ENCODE data around the gene MT2A.
"Not testable (repeated sequence)": the region's sequence is repeated elsewhere in the genome, so short reads cannot be mapped to it uniquely, and the experiment has no call there.

MT2A gene

DNA sequence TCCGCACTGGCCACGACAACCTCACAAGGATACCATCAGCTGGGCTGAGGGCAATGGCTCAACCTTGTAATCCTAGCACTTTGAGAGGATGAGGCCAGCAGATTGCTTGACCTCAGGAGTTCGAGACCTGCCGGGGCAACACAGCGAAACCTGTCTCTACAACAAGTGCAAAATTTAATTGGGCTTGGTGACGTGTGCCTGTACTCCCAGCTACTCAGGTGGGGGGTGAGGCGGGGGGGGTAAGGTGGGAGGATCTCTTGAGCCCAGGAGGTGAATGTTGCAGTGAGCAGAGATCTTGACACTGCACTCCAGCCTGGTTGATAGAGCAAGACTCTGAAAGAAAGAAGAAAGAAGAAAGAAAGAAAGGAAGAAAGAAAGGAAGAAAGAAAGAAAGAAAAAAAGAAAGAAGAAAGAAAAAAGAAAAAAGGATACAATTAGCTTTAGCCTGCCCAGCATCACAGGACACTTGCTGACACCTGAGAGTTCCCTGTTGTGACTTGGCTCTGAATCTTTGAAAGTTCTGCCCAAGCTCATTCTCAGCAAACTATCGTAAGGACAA, 12.0 kb downstream of the MT2A start:
- no peak for DNase-seq (ENCODE audit: low read depth in 2 of 2)

DNA sequence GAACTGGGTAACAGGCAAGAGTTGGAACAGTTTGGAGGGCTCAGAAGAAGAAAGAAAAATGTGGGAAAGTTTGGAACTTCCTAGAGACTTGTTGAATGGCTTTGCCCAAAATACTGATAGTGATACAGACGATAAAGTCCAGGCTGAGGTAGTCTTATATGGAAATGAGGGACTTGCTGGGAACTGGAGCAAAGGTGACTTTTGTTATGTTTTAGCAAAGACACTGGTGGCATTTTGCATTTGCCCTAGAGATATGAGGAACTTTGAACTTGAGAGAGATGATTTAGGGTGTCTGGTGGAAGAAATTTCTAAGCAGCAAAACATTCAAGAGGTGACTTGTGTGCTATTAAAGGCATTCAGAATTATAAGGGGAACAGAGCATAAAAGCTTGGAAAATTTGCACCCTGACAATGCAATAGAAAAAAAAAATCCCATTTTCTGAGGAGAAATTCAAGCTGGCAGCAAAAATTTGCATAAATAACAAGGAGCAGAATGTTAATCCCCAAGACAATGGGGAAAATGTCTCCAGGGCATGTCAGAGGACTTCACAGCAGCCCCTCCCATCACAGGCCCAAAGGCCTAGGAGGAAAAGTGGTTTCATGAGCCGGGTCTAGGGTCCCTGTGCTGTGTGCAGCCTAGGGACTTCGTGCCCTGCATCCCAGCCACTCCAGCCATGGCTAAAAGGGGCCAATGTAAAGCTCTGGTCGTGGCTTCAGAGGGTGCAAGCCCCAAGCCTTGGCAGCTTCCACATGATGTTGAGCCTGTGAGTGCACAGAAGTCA, 13.5 kb downstream of the MT2A start:
- not testable (repeated sequence) for DNase-seq (ENCODE audit: low read depth in 2 of 2)

DNA sequence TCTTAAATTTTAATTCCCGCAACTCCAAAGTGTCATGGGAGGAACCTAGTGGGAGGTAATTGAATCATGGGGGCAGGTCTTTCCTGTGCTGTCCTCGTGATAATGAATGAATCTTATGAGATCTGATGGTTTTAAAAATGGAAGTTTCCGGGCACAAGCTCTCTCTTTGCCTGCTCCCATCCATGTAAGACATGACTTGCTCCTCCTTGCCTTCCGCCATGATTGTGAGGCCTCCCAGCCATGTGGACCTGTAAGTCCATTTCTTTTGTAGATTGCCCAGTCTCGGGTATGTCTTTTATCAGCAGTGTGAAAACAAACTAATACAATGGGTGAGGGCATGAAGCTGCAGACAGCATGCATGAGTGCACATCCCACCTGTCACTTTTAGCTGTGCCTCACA, 14.8 kb downstream of the MT2A start:
- DNase-seq (ENCODE audit: low read depth in 2 of 2) = not testable (repeated sequence)

DNA sequence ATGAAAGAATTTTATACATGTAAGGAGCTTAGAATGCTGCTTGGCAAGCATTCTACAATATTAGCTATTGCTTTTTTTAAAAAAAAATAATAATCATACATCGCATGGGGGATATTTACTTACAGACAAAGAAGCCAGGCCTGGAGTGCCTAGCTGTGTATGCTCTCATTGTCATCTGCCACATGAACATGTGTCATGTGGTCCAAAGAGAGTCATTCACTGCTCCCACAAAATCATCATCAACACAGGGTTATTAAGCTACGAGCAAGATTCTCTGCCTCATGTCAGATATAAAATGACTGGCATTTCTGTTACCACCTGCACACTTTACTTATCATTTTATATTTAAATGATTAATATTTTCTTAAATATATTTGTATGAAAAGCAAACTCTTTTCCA, 15.3 kb downstream of the MT2A start:
- no peak for DNase-seq (ENCODE audit: low read depth in 2 of 2)

DNA sequence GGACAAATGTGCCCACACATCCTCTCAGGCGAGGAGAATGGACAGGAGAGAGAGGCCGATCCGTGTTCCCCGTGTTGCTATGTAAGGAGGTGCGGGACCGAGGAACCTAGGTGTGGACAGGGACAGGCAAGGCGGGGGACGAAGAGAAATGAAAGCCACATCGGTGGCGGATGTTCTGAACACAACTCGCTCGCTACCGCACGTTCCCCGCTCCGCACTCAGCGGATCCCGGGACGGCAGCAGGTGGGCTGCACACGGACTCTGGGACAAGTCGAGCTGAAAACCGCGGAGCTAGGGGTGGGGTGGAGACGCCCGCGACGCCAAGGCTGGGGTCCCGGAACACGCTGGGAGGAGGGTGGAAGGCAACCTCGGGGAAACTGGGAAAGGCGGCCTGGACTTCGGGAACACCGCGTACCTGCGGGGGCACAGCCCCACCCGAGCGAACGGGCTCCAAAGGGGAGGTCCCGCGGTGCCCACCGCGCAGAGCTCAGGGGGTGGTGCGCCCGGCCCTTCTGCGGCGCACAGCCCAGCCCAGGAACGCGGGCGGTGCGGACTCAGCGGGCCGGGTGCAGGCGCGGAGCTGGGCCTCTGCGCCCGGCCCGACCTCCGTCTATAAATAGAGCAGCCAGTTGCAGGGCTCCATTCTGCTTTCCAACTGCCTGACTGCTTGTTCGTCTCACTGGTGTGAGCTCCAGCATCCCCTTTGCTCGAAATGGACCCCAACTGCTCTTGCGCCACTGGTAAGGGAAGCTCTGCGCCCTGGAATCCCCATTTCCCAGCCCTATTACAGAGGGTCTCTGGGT, 17.0 kb downstream of the MT2A start, which contains the start of gene MT1E:
Gene MT1E, plus strand, starts transcription at position 642 of the 803 bp plus-strand sequence. Its CDS starts 71 bp downstream, at position 713.
- no peak for DNase-seq (ENCODE audit: low read depth in 2 of 2)

DNA sequence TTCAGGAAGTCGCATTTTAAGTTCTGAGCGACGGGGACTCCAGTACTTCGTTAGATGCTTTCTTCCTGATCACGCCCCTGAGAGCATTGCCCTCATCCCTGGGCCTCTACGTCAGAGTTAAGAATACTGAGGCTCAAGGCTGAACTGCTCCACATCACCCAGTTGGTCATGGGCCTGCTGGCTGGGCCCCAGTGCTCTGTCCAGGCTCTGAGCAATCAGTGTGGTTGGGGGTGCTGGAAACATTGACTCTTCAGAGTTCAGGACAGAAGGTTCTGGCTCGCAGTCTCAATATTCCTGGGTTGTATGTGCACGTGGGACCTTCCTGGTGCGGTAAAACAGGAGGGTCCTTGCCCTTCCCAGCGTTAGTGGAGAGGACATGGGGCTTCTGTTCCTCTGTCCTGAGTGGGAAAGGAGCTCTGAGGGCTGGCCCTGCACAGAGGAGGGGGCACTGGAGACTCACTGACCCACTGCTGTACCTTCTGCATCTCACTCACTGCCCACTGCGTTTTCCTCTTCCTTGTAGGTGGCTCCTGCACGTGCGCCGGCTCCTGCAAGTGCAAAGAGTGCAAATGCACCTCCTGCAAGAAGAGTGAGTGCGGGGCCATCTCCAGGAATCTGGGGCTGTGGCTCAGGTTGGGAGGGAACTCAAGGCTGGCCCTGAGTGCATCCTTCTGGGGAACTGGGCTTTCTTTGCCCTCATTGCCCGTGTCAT, 17.7 kb downstream of the MT2A start:
- DNase-seq (ENCODE audit: low read depth in 2 of 2) = no peak

DNA sequence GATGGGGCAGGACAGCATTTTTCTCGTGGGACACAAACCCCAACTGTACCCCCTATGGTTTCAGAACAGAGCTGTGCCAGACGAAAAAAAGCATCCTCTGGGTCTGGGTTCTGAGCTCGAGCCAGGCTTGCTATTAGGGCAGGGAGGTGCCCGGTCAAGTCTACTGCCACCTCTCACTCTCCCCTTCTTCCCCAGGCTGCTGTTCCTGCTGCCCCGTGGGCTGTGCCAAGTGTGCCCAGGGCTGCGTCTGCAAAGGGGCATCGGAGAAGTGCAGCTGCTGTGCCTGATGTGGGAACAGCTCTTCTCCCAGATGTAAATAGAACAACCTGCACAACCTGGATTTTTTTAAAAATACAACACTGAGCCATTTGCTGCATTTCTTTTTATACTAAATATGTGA, 18.3 kb downstream of the MT2A start:
- no peak for DNase-seq (ENCODE audit: low read depth in 2 of 2)

DNA sequence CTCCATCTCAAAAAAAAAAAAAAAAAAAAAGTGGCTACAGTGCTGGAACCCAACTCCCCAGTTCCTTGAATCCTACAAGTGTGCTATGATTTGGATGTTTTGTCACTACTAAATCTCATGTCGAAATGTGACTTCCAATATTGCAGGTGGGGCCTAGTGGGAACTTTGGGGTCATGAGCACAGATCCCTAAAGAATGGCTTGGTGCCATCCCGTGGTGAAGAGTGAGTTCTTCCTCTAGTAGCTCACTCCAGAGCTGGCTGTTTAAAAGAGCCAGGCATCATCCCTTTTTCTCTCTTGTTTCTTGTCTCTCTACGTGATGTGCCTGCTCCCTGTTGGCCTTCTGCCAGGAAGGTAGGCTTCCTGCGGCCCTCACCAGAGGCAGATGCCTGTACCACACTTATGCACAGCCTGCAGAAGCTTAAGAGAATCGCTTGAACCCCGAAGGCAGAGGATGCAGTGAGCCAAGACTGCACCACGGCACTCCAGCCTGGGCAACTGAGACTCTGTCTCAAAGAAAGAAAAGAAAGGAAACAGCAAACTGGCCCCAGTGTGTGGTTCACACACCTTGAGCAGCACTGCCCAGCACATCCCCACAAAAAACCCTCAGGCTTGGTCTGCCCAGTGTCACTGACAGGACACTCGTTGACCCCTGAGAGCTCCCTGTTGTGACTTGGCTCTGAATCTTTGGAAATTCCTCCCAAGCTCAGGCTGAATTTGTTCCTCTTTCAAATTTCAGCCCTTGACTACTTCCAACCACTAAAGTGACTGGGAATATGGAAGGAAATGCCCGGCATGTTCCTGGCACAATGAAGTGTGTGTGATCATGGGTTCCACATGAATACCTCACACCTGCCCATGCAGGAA, 20.3 kb downstream of the MT2A start:
- no peak for DNase-seq (ENCODE audit: low read depth in 2 of 2)

DNA sequence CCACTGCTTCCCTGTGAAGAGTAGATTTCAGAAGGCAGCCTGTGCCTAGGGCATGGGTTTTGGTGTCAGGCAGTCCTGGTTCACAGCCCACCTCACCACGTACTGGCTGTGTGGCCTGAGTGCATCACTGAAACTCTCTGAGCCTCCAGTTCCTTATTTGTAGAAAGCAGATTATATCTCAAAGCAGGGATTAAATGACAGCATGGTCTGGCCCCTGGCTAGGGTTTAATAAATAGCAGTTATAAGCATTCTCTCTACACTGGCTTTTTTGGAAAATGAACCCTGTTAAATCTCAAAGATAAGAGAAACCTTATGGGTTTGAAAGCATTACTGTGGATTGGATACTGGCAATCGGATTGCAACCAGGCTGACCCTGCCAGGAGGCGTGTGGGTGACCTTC, 21.1 kb downstream of the MT2A start:
- no peak for DNase-seq (ENCODE audit: low read depth in 2 of 2)

DNA sequence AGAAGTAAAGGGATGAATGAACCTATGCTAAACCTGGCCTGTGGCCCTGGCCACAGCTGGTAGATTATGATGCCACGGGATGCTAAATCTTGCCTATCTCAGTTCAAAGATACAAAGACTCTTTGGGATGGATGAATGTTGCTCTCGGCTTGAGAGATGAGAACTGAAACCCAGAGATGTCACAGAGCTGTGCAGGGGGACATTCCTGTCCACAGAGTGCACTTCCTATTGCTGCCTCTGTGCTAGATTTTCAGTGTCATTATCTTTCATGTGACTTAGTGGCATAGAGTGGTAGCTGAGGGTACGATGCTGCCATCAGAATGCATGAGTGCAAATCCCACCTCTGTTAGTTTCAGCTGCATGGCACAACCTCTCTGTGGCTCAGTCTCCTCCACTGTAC, 21.8 kb downstream of the MT2A start:
- no peak for DNase-seq (ENCODE audit: low read depth in 2 of 2)

DNA sequence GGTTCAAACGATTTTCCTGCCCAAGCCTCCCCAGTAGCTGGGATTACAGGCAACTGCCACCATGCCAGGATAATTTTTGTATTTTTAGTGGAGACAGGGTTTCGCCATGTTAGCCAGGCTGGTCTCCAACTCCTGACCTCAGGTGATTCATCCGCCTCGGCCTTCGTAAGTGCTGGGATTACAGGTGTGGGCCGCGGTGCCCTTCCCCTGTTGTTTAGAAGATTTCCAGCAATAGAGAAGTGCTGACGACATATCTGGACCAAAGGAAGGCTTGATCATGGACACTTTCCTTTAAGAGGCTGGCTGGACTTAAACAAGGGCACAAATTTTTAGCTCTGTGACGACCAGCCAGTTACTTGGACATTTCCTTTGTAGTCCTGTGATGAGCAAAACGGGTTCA, 22.8 kb downstream of the MT2A start:
- no peak for DNase-seq (ENCODE audit: low read depth in 2 of 2)

DNA sequence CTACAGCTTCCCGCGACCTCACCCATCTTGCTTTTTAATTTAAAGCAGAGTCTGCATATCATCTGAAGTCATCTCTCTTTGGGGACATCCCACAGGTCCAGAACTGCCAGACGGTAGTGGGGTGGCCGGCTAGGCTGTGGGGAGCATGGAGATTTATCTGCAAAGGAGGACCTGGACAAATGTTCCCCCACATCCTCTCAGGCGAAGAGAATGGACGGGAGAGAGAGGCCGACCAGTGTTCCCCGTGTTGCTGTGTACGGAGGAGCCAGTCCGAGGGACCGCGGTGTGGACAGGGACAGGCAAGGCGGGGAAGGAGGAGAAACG, 23.4 kb downstream of the MT2A start:
- DNase-seq (ENCODE audit: low read depth in 2 of 2) = no peak

DNA sequence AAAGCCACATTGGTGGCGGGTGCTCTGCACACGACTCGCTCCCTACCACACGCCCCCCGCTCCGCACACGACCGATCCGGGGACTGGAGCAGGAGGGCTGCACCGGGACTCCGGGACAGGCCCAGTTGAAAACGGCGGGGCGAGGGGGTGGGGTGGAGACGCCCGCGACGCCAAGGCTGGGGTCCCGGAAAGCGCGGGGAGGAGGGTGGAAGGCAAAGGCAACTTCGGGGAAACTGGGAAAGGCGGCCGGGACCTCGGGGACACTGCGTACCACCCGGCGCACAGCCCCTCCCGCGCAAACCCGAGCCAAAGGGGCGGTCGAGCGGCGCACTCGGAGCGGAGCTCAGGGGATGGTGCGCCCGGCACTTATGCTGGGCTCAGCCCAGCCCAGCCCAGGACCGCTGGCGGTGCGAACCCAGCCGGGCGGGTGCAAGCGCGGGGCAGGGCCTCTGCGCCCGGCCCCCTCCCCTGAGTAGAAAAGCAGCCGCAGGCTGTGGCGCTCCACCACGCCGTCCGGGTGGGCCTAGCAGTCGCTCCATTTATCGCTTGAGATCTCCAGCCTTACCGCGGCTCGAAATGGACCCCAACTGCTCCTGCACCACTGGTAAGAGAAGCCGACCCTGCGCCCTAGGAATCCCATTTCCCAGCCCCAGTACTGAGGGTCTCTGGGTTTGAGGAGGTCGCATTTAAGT, 23.9 kb downstream of the MT2A start, which contains the start of gene MT1M:
Gene MT1M, plus strand, starts transcription at position 504 of the 692 bp plus-strand sequence. Its CDS starts 73 bp downstream, at position 577.
- DNase-seq (ENCODE audit: low read depth in 2 of 2) = no peak

DNA sequence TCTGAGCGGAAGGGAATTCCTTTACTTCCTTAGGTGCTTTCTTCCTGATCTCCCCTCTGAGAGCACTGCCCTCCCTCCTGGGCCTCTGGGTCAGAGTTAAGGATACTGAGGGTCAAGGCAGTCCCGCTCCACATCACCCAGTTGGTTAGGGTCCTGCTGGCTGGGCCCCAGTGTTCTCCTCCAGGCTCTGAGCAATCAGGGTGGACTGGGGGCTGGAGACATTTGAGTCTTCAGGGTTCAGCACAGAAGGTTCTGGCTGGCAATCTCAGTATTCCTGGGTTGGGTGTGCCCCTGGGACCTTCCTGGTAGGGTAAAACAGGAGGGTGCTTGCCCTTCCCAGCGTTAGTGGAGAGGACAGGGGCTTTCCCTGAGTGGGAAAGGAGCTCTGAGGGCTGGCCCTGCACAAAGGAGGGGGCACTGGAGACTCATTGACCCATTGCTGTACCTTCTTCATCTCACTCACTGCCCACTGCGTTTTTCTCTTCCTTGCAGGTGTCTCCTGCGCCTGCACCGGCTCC, 24.5 kb downstream of the MT2A start:
- DNase-seq (ENCODE audit: low read depth in 2 of 2) = no peak

DNA sequence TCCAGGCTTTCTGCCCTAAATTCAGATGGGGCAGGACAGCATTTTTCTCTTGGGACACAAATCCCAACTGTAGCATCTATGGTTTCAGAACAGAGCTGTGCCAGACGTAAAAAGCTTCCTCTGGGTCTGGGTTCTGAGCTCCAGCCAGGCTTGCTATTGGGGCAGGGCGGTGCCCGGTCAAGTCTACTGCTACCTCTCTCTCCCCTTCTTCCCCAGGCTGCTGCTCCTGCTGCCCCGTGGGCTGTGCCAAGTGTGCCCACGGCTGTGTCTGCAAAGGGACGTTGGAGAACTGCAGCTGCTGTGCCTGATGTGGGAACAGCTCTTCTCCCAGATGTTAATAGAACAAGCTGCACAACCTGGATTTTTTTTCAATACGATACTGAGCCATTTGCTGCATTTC, 25.2 kb downstream of the MT2A start:
- DNase-seq (ENCODE audit: low read depth in 2 of 2) = no peak

DNA sequence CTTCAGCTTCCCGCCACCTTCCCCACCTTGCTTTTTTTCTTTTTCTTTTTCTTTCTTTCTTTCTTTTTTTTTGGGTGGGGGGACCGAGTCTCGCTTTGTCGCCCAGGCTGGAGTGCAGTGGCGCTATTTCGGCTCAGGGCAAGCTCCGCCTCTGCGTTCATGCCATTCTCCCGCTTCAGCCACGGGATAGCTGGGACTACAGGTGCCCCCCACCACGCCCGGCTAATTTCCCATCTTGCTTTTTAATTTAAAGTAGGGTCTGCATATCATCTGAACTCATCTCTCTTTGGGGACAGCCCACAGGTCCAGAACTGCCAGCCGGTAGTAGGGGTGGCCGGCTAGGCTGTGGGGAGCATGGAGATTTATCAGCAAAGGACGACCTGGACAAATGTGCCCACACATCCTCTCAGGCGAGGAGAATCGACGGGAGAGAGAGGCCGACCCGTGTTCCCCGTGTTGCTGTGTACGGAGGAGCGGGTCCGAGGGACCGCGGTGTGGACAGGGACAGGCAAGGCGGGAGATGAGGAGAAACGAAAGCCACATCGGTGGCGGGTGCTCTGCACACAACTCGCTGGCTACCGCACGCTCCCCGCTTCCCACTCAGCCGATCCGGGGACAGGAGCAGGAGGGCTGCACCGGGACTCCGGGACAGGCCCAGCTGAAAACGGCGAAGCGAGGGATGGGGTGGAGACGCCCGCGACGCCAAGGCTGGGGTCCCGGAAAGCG, 26.5 kb downstream of the MT2A start:
- DNase-seq (ENCODE audit: low read depth in 2 of 2) = no peak

DNA sequence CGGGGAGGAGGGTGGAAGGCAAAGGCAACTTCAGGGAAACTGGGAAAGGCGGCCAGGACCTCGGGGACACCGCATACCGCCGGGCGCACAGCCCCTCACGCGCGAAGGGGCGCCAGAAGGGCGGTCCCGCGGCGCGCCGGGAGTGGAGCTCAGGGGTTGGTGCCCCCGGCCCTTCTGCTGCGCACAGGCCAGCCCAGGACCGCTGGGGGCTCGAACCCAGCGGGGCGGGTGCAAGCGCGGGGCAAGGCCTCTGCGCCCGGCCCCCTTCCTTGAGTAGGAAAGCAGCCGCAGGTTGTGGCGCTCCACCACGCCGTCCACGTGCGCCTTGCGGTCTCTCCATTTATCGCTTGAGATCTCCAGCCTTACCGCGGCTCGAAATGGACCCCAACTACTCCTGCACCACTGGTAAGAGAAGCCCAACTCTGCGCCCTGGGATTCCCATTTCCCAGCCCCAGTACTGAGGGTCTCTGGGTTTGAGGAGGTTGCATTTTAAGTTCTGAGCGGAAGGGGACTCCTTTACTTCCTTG, 27.1 kb downstream of the MT2A start:
- DNase-seq (ENCODE audit: low read depth in 2 of 2) = no peak

DNA sequence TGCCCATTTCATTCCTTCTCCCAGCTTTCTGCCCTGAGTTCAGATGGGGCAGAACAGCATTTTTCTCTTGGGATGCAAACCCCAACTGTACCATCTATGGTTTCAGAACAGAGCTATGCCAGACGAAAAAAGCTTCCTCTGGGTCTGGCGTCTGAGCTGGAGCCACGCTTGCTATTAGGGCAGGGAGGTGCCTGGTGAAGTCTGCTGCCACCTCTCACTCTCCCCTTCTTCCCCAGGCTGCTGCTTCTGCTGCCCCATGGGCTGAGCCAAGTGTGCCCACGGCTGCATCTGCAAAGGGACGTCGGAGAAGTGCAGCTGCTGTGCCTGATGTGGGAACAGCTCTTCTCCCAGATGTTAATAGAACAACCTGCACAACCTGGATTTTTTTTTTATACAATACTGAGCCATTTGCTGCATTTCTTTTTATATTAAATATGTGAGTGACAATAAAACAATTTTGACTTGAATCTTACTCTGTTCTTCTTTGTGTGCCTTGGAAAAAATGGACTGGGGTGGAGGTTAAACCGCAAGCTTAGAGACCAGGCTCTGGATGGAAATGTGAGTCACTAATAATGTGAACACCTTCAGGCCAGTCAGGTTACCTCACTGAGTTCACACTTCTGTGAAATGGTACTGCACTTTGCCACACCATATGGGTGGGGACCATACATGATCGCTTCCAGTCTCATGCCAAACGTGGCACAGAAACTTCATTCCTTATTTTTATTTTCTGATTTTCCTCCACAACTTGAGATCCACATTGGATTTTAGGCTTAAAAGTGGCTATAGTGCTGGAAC, 28.4 kb downstream of the MT2A start:
- no peak for DNase-seq (ENCODE audit: low read depth in 2 of 2)

Measured in stimulated activated CD8-positive, alpha-beta memory T cell treated with anti-CD3 and anti-CD28 coated beads, Interleukin-7, amount 100 ng/mL, for 4 hours (primary cell).